SH-SY5Y (cell line): ENCODE measurements around the gene SLC37A1.

ENCODE experiments used
- GATA2 ChIP-seq: IDR thresholded peaks from 2 replicates; pipeline ENCODE4 v1.6.1; 2011; ENCODE audit warnings: mild to moderate bottlenecking, low read depth, low read length
- GATA3 ChIP-seq: IDR thresholded peaks from 2 replicates; pipeline ENCODE4 v1.6.1; 2011; ENCODE audit warnings: low read depth, mild to moderate bottlenecking, low read length, moderate library complexity

GRCh38 chr21:42496839-42497202, 16.8 kb upstream of the SLC37A1 start:
- TF ChIP-seq GATA2, result no peak
- TF ChIP-seq GATA3, result no peak
